Keratinocyte (primary cell): ENCODE data around the gene PLPPR2. TPM values are rescaled to one million over a fixed set of nuclear protein-coding genes. Genes with fewer than 3 reads are reported as not detected.

ENCODE experiments used
- DNase-seq: peaks from one replicate; pipeline ENCODE4 v3.0.0-alpha.2; 2011; ENCODE audit warnings: low read depth, missing footprints, low spot score
- FAIRE-seq: peaks from 2 replicates; lab custom pipeline; 2011; peaks lifted over from hg19 to GRCh38; lab: Jason Lieb, UNC
- H2AFZ ChIP-seq: 2 replicates; pipeline ENCODE4 v1.6.0; 2012; ENCODE audit warnings: low read length, control low read depth, inconsistent platforms; ENCODE audit not compliant: control insufficient read depth
- H3K27ac ChIP-seq: 2 replicates; pipeline ENCODE4 v1.5.1; 2011; ENCODE audit warnings: low read length; ENCODE audit not compliant: control insufficient read depth, insufficient read depth
- H3K27me3 ChIP-seq: 3 replicates; pipeline ENCODE4 v1.6.0; 2011; ENCODE audit warnings: low read length; ENCODE audit not compliant: control insufficient read depth, insufficient read depth; ENCODE audit errors: extremely low read depth
- H3K36me3 ChIP-seq, 2 experiments: 2 replicates in 1 of 2; 3 replicates in 1 of 2; pipeline ENCODE4 v1.5.1; 2011; ENCODE audit warnings: low read length in 2 of 2, mild to moderate bottlenecking in 1 of 2; ENCODE audit not compliant: control insufficient read depth in 2 of 2, insufficient read depth in 2 of 2; ENCODE audit errors: extremely low read depth in 1 of 2
- H3K4me1 ChIP-seq: 3 replicates; pipeline ENCODE4 v1.5.1; 2011; ENCODE audit warnings: low read length; ENCODE audit not compliant: control insufficient read depth, insufficient read depth; ENCODE audit errors: extremely low read depth
- H3K4me2 ChIP-seq: 3 replicates; pipeline ENCODE4 v1.6.0; 2011; ENCODE audit warnings: low read depth, low read length; ENCODE audit not compliant: control insufficient read depth, insufficient read depth; ENCODE audit errors: extremely low read depth
- H3K4me3 ChIP-seq, 3 experiments: fragments of 200-600 bp in 1 of 3; sonication (generic) in 1 of 3; 2 replicates in 2 of 3; 3 replicates in 1 of 3; pipeline ENCODE4 v1.5.1; 2011 to 2016; ENCODE audit warnings: low read length in 3 of 3, mild to moderate bottlenecking in 3 of 3, control low read depth in 2 of 3, inconsistent platforms in 1 of 3, low read depth in 1 of 3, mixed read lengths in 1 of 3, mixed run types in 1 of 3, moderate library complexity in 1 of 3; ENCODE audit not compliant: control insufficient read depth in 2 of 3, insufficient read depth in 2 of 3; ENCODE audit errors: extremely low read depth in 1 of 3
- H3K79me2 ChIP-seq: 2 replicates; pipeline ENCODE4 v1.6.0; 2012; ENCODE audit warnings: low read length; ENCODE audit not compliant: control insufficient read depth, insufficient read depth
- H3K9ac ChIP-seq: 3 replicates; pipeline ENCODE4 v1.6.0; 2011; ENCODE audit warnings: low read length; ENCODE audit not compliant: control insufficient read depth, insufficient read depth; ENCODE audit errors: extremely low read depth
- H3K9me1 ChIP-seq: 3 replicates; pipeline ENCODE4 v1.6.0; 2011; ENCODE audit warnings: low read length; ENCODE audit not compliant: control insufficient read depth, insufficient read depth; ENCODE audit errors: extremely low read depth
- H3K9me3 ChIP-seq: 2 replicates; pipeline ENCODE4 v1.5.1; 2012; ENCODE audit warnings: low read depth, low read length; ENCODE audit not compliant: control insufficient read depth
- H4K20me1 ChIP-seq: 3 replicates; pipeline ENCODE4 v1.6.0; 2011; ENCODE audit warnings: low read length; ENCODE audit not compliant: control insufficient read depth, insufficient read depth; ENCODE audit errors: extremely low read depth
- EZH2 ChIP-seq: IDR thresholded peaks from one replicate; pipeline ENCODE4 v1.6.1; 2012; ENCODE audit warnings: inconsistent platforms, mild to moderate bottlenecking, low read length, moderate library complexity
- dilution Hi-C: fragments of 300-500 bp; cut with MboI; formaldehyde crosslinking; loops from one replicate; pipeline ENCODE4 v1.7.0; 2020; ENCODE audit warnings: low sequenced_read_pairs; ENCODE audit not compliant: extremely low pct_ligation_motif_present
- polyA plus RNA-seq, 5 experiments: library from polyadenylated mRNA; depleted of rRNA in 3 of 5; stranded (reverse) in 3 of 5; stranded (forward) in 1 of 5; unstranded in 1 of 5; fragments of >200 nt; gene quantifications; 1 replicate in 1 of 5; 2 replicates in 3 of 5; 3 replicates in 1 of 5; pipeline versions ENCODE4 v1.2.1 to v1.2.3, GENCODE V29; 2011 to 2012; ENCODE audit warnings: missing spikeins in 2 of 5, low read depth in 1 of 5, low replicate concordance in 1 of 5
- TF ChIP-seq, protein P1 (sequence below), 3 experiments: IDR thresholded peaks in 1 of 3; conservative IDR thresholded peaks in 1 of 3; optimal IDR thresholded peaks in 1 of 3; 2 replicates in 2 of 3; 3 replicates in 1 of 3; pipeline versions ENCODE3 to v1.5.1; 2011; ENCODE audit warnings: low read length in 3 of 3, mild to moderate bottlenecking in 3 of 3, moderate library complexity in 2 of 3, control low read depth in 1 of 3, inconsistent platforms in 1 of 3; ENCODE audit not compliant: insufficient read depth in 2 of 3; ENCODE audit errors: extremely low read depth in 1 of 3

The PLPPR2 gene
- polyA plus RNA-seq, 1 donor (not counting 4 experiments of a cell fraction or from before 2014, with no cell fraction given): 3.5 TPM

DNA sequence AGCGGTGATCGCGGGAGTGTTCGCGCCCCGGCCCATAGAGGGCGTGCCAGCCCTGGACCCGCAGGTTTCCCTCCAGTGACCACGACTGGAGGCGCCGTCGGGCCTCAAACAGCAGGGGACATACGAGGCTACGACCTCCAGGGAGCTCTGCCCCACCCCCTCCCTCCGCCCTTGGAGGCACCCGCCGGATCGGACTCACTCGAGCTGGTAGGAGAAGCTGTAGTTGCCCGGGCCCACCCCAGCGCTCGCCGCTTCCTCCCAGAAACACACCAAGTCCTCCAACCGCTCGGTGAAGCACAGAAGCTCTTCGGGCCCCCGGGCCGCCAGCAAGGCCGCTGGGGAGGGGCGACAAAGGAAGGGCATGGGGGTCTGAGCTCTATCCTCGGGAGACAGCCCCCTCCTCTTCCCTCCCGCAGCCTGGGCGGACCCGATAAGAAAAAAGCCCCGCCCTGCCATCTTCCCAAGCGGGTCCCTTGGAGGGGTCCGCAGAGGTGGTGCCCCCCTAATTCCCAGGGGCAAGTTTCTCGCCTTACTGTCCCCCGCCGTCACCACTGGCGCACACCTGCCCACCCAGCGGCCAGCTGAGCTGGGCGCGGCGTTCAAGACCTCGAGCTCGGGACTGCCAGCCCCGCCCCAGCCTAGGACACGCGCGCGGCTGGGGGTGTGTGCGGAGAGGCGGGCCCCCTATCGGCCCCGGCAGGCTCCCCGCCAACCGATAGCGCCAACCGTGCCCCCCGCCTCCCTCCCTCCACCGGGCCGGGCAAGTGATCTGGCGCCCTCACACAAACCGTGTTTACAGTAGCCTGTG, 27.9 kb downstream of the PLPPR2 start:
- Histone ChIP-seq H3K79me2 (no peaks in the 10 kb centered on the region), H3K36me3 (no peaks in the 10 kb centered on the region), H3K27me3 (peaks cover 9% of the 10 kb centered on the region), H3K4me2 (peak overlapping the region; percentile 69), H2AFZ (peak overlapping the region; percentile 27), H4K20me1 (no peaks in the 10 kb centered on the region), H3K4me1 (peaks cover 30% of the 10 kb centered on the region), H3K4me3 (peak overlapping the region; percentile 5 to 37 (median 17)), H3K9me1 (peaks cover 4% of the 10 kb centered on the region), H3K9ac (no peak overlapping the region), H3K27ac (no peak overlapping the region), H3K9me3 (no peaks in the 10 kb centered on the region)
- dilution Hi-C loops: no loop called here
- TF ChIP-seq, protein P1, sequence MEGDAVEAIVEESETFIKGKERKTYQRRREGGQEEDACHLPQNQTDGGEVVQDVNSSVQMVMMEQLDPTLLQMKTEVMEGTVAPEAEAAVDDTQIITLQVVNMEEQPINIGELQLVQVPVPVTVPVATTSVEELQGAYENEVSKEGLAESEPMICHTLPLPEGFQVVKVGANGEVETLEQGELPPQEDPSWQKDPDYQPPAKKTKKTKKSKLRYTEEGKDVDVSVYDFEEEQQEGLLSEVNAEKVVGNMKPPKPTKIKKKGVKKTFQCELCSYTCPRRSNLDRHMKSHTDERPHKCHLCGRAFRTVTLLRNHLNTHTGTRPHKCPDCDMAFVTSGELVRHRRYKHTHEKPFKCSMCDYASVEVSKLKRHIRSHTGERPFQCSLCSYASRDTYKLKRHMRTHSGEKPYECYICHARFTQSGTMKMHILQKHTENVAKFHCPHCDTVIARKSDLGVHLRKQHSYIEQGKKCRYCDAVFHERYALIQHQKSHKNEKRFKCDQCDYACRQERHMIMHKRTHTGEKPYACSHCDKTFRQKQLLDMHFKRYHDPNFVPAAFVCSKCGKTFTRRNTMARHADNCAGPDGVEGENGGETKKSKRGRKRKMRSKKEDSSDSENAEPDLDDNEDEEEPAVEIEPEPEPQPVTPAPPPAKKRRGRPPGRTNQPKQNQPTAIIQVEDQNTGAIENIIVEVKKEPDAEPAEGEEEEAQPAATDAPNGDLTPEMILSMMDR (optimal IDR thresholded peaks at IDR 0.05 in 1 of 3, IDR thresholded peaks at IDR 0.05 in 1 of 3, conservative IDR thresholded peaks at IDR 0.05 in 1 of 3; ENCODE audit: extremely low read depth in 1 of 3, insufficient read depth in 2 of 3, low read length in 3 of 3): peak; percentile 64 to 90 (median 90)
- no peak for TF ChIP-seq EZH2
- DNase-seq: no peak
- FAIRE-seq: no peak

DNA sequence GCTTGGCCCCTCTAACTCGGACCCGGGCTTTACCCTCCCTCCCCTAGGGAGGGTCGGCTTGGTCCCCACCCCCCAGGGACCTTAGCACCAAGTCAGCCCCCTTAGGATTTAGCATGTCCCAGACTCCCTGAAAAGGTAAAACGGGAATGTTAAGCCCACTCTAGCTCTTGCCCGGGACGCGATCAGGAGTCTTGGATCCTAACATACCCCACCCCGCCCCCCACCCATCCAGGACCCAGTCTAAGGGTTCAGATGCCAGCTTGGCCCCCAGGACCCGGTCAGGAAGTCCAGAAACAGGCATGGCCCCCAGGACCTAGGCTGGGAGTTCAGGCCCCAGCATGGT, 28.4 kb downstream of the PLPPR2 start:
- Histone ChIP-seq H3K4me1 (peaks cover 24% of the 10 kb centered on the region), H3K9me3 (no peaks in the 10 kb centered on the region), H3K36me3 (no peaks in the 10 kb centered on the region), H3K4me2 (peak overlapping the region; percentile 69), H4K20me1 (no peaks in the 10 kb centered on the region), H3K9me1 (no peaks in the 10 kb centered on the region), H2AFZ (no peak overlapping the region), H3K4me3 (peak overlapping the region in 1 of 3 experiments; percentile 11), H3K9ac (no peak overlapping the region), H3K27me3 (peaks cover 9% of the 10 kb centered on the region), H3K79me2 (no peaks in the 10 kb centered on the region), H3K27ac (no peak overlapping the region)
- dilution Hi-C loops: no loop called here
- FAIRE-seq: no peak
- no peak for DNase-seq
- TF ChIP-seq, protein P1 (optimal IDR thresholded peaks at IDR 0.05 in 1 of 3, IDR thresholded peaks at IDR 0.05 in 1 of 3, conservative IDR thresholded peaks at IDR 0.05 in 1 of 3; ENCODE audit: extremely low read depth in 1 of 3, insufficient read depth in 2 of 3, low read length in 3 of 3): no peak
- no peak for TF ChIP-seq EZH2
